NB4 (cell line): ENCODE measurements around the gene KCTD16.

Experiments used
- CTCF ChIP-seq: IDR thresholded peaks from one replicate; pipeline ENCODE4 v1.5.1; 2012; ENCODE audit warnings: low read depth, low read length
- MAX ChIP-seq: IDR thresholded peaks from 2 replicates; pipeline ENCODE4 v1.6.1; 2011; ENCODE audit warnings: low read depth, low read length
- POLR2A ChIP-seq: IDR thresholded peaks from 2 replicates; pipeline ENCODE4 v1.6.1; 2011; ENCODE audit warnings: mild to moderate bottlenecking; ENCODE audit not compliant: insufficient read length; ENCODE audit errors: extremely low read depth

GRCh38 chr5:144121577-144121976 is 49.1 kb upstream of the KCTD16 start:
- TF ChIP-seq POLR2A (no peak), CTCF (no peak), MAX (no peak)
